Thyroid gland (tissue), 4 donors: ENCODE measurements around the gene RNF214. TPM values are rescaled to one million over a fixed set of nuclear protein-coding genes. Genes with fewer than 3 reads are reported as not detected.

ENCODE experiments used
- DNase-seq, 2 donors: peaks; one replicate each; pipeline ENCODE4 v3.0.0-alpha.2; 2019
- H3K27ac ChIP-seq, 3 donors: fragments of 200-600 bp; sonication (generic); 1 replicate in 2 of 3; 2 replicates in 1 of 3; pipeline ENCODE4 v1.5.1; 2016 to 2019; ENCODE audit warnings: mild to moderate bottlenecking in 1 of 3, moderate library complexity in 1 of 3
- H3K27me3 ChIP-seq: fragments of 200-600 bp; sonication (generic); one replicate; pipeline ENCODE4 v1.5.1; 2019
- H3K36me3 ChIP-seq, 2 donors: fragments of 200-600 bp; sonication (generic); one replicate each; pipeline ENCODE4 v1.5.1; 2016 to 2019
- H3K4me1 ChIP-seq, 2 donors: fragments of 200-600 bp; sonication (generic); one replicate each; pipeline ENCODE4 v1.5.1; 2017 to 2019
- H3K4me3 ChIP-seq, 3 donors: fragments of 200-600 bp; sonication (generic); replicated peaks in 1 of 3; 1 replicate in 2 of 3; 2 replicates in 1 of 3; pipeline ENCODE4 v1.5.1; 2016; ENCODE audit warnings: mild to moderate bottlenecking in 1 of 3
- H3K9me3 ChIP-seq: fragments of 200-600 bp; sonication (generic); one replicate; pipeline ENCODE4 v1.5.1; 2017
- POLR2A ChIP-seq, 2 donors: fragments of 450-650 bp; IDR thresholded peaks; one replicate each; pipeline ENCODE4 v1.6.1; 2017; ENCODE audit warnings: antibody characterized with exemption in 2 of 2, mild to moderate bottlenecking in 2 of 2, moderate library complexity in 1 of 2
- WGBS, 2 donors: methylation state at CpG; one replicate each; pipeline ENCODE4 v1.1.5; 2017; 5-methylcytosine and 5-hydroxymethylcytosine counted together
- intact Hi-C: fragments of 100-400 bp; cut with DNase I; formaldehyde crosslinking; loops from one replicate; pipeline ENCODE4 v1.15.1; 2023
- total RNA-seq, 4 donors: library from RNA; depleted of rRNA; stranded (reverse); fragments of >200 nt; gene quantifications; one replicate each; pipeline ENCODE4 v1.2.3, GENCODE V29; 2016
- TF ChIP-seq, protein P1 (sequence below), 6 experiments: fragments of 200-600 bp in 3 of 6; fragments of 450-650 bp in 3 of 6; sonication (generic) in 3 of 6; IDR thresholded peaks; one replicate each; pipeline ENCODE4 v1.5.1; 2016 to 2019; ENCODE audit warnings: antibody characterized with exemption in 6 of 6, mild to moderate bottlenecking in 2 of 6, inconsistent platforms in 1 of 6, moderate library complexity in 1 of 6

RNF214 gene
- total RNA-seq, 4 donors from 2014 or later: 17.4 to 22.8 (median 20.0) TPM

DNA sequence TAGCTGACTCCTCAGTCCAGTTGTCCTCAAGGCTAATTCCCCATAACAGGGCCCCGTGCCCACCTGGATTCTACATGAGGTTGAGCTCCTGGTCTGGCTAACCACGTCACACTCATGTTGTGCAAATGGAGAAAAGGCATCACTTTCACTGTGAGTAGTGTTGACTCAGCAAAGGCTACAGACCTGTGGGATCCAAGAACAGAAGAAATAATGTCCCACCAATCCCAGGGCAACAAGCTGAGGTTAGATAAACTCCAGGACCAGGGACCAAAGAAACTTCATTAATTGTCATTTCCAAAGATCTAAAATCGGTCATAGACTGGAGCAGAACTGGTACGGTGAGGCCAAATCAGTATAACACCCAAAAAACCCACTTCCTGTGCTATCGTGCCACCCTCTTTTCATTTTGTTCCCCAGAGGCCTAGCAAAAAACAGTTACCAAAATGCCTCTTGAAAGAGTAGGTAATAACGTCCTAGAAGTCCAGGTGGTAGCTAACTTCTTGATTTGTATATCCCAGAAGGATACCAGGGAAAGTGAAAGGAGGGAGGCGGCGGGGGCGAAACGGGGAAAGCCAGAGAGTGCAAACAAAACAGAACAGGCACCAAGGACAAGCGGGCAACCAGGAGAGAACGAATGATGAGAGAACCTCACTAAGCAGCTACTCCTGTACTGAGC is 2.0 kb upstream of the RNF214 start:
- no peak overlapping the region for H3K27ac ChIP-seq
- intact Hi-C loops: no loop called here

DNA sequence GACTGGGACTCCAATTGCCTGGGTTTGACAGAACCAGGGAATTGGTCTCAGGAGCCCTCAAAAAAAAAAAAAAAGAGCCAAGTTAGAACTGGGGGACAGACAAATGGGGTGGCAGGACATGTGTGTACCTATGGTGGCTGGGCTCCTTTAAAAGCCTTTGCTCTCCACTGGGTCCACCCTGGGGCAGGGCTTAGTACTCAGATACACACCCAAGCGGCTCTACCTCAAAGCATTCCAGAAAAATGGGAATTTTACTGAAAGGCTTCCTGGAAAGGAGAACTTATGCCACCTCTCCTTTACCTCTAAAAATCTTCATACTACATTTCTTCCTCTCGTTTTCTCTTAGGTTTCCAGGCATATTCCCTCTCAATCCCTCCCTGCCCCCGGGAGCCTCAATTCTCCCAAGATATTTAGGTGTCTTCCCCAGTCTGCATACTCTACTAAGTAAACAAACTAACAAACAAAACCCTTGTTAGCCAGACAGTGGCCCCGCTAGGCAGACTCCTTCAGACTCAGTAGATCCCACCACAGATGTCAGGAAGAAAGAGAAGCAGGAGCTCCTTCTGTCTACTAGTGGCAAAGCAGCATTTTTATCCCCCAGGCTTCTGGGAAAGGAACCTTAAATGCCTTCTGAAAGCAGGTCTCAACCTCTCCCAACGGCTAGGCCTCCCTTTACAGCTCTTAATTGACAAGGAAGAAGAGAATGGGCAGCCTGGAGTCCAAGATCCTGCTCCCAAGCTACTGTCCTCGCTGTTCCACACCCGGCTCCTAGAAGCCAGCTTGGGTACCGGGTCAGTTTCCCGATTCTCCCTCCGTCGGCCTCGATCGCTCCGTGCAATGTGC is 1.3 kb upstream of the RNF214 start:
- peak overlapping the region; percentile 67 to 96 (median 77) for H3K4me3 ChIP-seq
- intact Hi-C loops: no loop called here
- no peak for DNase-seq
- H3K27me3 ChIP-seq: no peaks in the 10 kb centered on the region
- H3K4me1 ChIP-seq: peaks cover 15 to 21% of the 10 kb centered on the region in 2 donors
- no peaks in the 10 kb centered on the region for H3K9me3 ChIP-seq
- H3K27ac ChIP-seq: peak overlapping the region in 2 of 3 donors; percentile 87 to 89
- peaks cover 20 to 31% of the 10 kb centered on the region in 2 donors for H3K36me3 ChIP-seq
- 6 to 7% methylated on average over 14 of the region's 14 CpGs for WGBS, 2 donors
- no peak for TF ChIP-seq POLR2A (IDR thresholded peaks at IDR 0.05)

More for the DNA sequence above, 2.0 kb upstream of the RNF214 start:
- no peak for DNase-seq
- no peak for TF ChIP-seq POLR2A (IDR thresholded peaks at IDR 0.05)
- TF ChIP-seq, protein P1, sequence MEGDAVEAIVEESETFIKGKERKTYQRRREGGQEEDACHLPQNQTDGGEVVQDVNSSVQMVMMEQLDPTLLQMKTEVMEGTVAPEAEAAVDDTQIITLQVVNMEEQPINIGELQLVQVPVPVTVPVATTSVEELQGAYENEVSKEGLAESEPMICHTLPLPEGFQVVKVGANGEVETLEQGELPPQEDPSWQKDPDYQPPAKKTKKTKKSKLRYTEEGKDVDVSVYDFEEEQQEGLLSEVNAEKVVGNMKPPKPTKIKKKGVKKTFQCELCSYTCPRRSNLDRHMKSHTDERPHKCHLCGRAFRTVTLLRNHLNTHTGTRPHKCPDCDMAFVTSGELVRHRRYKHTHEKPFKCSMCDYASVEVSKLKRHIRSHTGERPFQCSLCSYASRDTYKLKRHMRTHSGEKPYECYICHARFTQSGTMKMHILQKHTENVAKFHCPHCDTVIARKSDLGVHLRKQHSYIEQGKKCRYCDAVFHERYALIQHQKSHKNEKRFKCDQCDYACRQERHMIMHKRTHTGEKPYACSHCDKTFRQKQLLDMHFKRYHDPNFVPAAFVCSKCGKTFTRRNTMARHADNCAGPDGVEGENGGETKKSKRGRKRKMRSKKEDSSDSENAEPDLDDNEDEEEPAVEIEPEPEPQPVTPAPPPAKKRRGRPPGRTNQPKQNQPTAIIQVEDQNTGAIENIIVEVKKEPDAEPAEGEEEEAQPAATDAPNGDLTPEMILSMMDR (IDR thresholded peaks at IDR 0.05): no peak
- Histone ChIP-seq H3K9me3 (no peaks in the 10 kb centered on the region), H3K4me1 (peaks cover 15 to 21% of the 10 kb centered on the region in 2 donors), H3K27me3 (no peaks in the 10 kb centered on the region), H3K36me3 (peaks cover 25 to 33% of the 10 kb centered on the region in 2 donors), H3K4me3 (no peak overlapping the region)
- 72 to 78% methylated on average over 12 of the region's 12 CpGs for WGBS, 2 donors

DNA sequence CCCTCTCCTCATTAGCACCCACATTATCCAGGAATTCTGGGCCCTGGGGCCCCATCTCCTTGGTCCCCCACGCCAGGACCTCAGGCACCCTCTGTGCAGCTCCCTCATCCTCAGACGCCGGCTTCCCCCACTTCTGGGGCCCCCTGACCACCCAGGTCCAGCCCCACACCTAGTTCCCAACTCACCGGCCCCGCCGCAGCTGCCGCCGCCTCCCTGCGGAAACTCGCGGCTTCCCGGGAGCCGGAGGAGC is 704 bp upstream of the RNF214 start, which contains the start of gene PCSK7:
Gene PCSK7 (minus strand): TSS at position 232 of the 250 bp plus-strand sequence. CDS start 2,229 bp downstream, outside the sequence.
- intact Hi-C loops: no loop called here
- peaks cover 20 to 29% of the 10 kb centered on the region in 2 donors for H3K36me3 ChIP-seq
- TF ChIP-seq, protein P1 (IDR thresholded peaks at IDR 0.05): no peak
- no peak for TF ChIP-seq POLR2A (IDR thresholded peaks at IDR 0.05)
- WGBS, 2 donors: 0% methylated on average over 8 to 10 of the region's 13 CpGs
- DNase-seq: peak in 1 of 2 donors; percentile 74
- no peaks in the 10 kb centered on the region for H3K9me3 ChIP-seq
- H3K27ac ChIP-seq: peak within 1 kb of the TSS; percentile 76 to 89 (median 87)
- no peaks in the 10 kb centered on the region for H3K27me3 ChIP-seq
- H3K4me3 ChIP-seq: peak within 1 kb of the TSS; percentile 74 to 96 (median 77)
- H3K4me1 ChIP-seq: peaks cover 15 to 21% of the 10 kb centered on the region in 2 donors

DNA sequence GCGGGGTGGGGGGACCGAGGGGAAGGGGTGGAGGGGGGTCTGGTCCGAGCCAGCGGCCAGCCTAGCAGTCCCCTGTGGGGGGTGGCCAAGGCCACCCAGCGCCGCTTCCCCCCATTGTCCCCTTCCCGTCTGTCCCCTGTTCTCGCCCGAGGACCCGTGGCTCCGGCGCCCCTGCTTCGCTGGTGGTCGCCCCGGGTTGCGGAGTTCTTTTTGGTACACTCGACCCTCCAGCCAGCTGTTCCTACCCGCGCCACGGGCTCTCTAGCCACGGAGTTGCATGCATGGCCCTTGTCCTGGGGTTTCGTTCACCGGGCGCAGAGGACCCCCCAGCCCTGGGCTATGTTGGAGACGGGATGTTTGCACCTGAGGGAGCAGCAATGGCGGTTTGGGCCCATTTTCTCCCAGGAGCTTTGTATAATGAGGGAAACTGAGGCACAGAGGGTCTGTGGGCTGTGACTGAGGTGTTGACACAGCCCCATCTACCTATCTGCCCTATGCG is 489 bp downstream of the RNF214 start:
- peak overlapping the region; percentile 74 to 96 (median 77) for H3K4me3 ChIP-seq
- peaks cover 13 to 17% of the 10 kb centered on the region in 2 donors for H3K36me3 ChIP-seq
- TF ChIP-seq POLR2A (IDR thresholded peaks at IDR 0.05): no peak
- TF ChIP-seq, protein P1 (IDR thresholded peaks at IDR 0.05): no peak
- WGBS, 2 donors: 0 to 3% methylated on average over 3 to 16 of the region's 27 CpGs
- H3K27ac ChIP-seq: peak overlapping the region; percentile 51 to 89 (median 87)
- H3K9me3 ChIP-seq: no peaks in the 10 kb centered on the region
- DNase-seq: peak; percentile 15 to 26
- H3K4me1 ChIP-seq: peaks cover 15 to 21% of the 10 kb centered on the region in 2 donors
- intact Hi-C loops: no loop called here
- H3K27me3 ChIP-seq: no peaks in the 10 kb centered on the region

DNA sequence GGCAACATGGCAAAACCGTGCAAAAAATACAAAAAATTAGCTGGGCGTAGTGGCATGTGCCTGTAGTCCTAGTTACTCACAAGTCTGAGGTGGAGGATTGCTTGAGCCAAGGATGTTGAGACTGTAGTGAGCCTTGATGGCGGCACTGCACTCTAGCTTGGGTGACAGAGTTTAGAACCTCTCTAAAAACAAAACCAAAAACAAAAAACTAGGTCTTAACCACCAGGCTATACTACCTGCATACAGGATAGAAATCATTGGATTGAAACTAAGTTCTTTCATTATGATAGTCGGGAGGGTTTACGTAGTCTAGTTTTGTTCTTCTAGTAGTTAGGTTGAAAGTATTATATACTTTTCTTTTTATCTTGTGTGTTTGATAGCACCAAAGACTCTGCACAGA is 5.8 kb downstream of the RNF214 start:
- intact Hi-C loops: no loop called here
- Histone ChIP-seq H3K27me3 (no peaks in the 10 kb centered on the region), H3K4me3 (no peak overlapping the region), H3K4me1 (peaks cover 4 to 9% of the 10 kb centered on the region in 2 donors), H3K36me3 (peaks cover 11 to 22% of the 10 kb centered on the region in 2 donors), H3K27ac (no peak overlapping the region), H3K9me3 (no peaks in the 10 kb centered on the region)
- TF ChIP-seq POLR2A (IDR thresholded peaks at IDR 0.05): no peak
- TF ChIP-seq, protein P1 (IDR thresholded peaks at IDR 0.05): no peak
- no peak for DNase-seq
- WGBS, 2 donors: 93 to 95% methylated on average over 5 of the region's 5 CpGs
